ENCODE measurements around the gene SAT1.

- TF ChIP-seq, protein P1, sequence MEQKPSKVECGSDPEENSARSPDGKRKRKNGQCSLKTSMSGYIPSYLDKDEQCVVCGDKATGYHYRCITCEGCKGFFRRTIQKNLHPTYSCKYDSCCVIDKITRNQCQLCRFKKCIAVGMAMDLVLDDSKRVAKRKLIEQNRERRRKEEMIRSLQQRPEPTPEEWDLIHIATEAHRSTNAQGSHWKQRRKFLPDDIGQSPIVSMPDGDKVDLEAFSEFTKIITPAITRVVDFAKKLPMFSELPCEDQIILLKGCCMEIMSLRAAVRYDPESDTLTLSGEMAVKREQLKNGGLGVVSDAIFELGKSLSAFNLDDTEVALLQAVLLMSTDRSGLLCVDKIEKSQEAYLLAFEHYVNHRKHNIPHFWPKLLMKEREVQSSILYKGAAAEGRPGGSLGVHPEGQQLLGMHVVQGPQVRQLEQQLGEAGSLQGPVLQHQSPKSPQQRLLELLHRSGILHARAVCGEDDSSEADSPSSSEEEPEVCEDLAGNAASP (CRISPR knock-in tag; IDR thresholded peaks at IDR 0.05; ENCODE audit: borderline replicate concordance), result no peak
- TF ChIP-seq SIX1 (CRISPR knock-in tag; IDR thresholded peaks at IDR 0.05; ENCODE audit: borderline replicate concordance) (no peak), TOE1 (CRISPR knock-in tag; IDR thresholded peaks at IDR 0.05) (no peak), TBL1XR1 (IDR thresholded peaks at IDR 0.05; ENCODE audit: borderline replicate concordance, low read length, partially characterized antibody) (no peak), ATF1 (CRISPR knock-in tag; IDR thresholded peaks at IDR 0.05) (no peak), MYNN (CRISPR knock-in tag; IDR thresholded peaks at IDR 0.05; ENCODE audit: low read depth) (no peak), TP53 (CRISPR knock-in tag; conservative IDR thresholded peaks at IDR 0.05) (no peak), RXRA (CRISPR knock-in tag; IDR thresholded peaks at IDR 0.05) (no peak), GATAD2A (CRISPR knock-in tag; IDR thresholded peaks at IDR 0.05) (no peak)
- TF ChIP-seq, protein P2, sequence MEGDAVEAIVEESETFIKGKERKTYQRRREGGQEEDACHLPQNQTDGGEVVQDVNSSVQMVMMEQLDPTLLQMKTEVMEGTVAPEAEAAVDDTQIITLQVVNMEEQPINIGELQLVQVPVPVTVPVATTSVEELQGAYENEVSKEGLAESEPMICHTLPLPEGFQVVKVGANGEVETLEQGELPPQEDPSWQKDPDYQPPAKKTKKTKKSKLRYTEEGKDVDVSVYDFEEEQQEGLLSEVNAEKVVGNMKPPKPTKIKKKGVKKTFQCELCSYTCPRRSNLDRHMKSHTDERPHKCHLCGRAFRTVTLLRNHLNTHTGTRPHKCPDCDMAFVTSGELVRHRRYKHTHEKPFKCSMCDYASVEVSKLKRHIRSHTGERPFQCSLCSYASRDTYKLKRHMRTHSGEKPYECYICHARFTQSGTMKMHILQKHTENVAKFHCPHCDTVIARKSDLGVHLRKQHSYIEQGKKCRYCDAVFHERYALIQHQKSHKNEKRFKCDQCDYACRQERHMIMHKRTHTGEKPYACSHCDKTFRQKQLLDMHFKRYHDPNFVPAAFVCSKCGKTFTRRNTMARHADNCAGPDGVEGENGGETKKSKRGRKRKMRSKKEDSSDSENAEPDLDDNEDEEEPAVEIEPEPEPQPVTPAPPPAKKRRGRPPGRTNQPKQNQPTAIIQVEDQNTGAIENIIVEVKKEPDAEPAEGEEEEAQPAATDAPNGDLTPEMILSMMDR (CRISPR knock-in tag; IDR thresholded peaks at IDR 0.05), result no peak
- TF ChIP-seq, protein P3, sequence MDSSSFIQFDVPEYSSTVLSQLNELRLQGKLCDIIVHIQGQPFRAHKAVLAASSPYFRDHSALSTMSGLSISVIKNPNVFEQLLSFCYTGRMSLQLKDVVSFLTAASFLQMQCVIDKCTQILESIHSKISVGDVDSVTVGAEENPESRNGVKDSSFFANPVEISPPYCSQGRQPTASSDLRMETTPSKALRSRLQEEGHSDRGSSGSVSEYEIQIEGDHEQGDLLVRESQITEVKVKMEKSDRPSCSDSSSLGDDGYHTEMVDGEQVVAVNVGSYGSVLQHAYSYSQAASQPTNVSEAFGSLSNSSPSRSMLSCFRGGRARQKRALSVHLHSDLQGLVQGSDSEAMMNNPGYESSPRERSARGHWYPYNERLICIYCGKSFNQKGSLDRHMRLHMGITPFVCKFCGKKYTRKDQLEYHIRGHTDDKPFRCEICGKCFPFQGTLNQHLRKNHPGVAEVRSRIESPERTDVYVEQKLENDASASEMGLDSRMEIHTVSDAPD (CRISPR knock-in tag; IDR thresholded peaks at IDR 0.05), result no peak
These were observed 2.6 kb downstream of the SAT1 start for GRCh38 chrX:23785580-23785979.

Measured in HepG2 (cell line).